HCT116 (cell line): ENCODE results near the gene SEC14L1. TPM values are rescaled to one million over a fixed set of nuclear protein-coding genes. Genes with fewer than 3 reads are reported as not detected.

Experiments used
- ATAC-seq: fragments of 200-7000 bp; cut with Tn5 transposase; 2 replicates; pipeline ENCODE4 v1.9.1; 2020; ENCODE audit warnings: mild to moderate bottlenecking, moderate library complexity
- BruUV-seq: library from RNA; stranded (reverse); fragments of 400-500 nt; replicated peaks from 2 replicates; lab custom pipeline; 2021; lab: Mats Ljungman, UMichigan
- CTCF ChIA-PET: fragments of 300-600 bp; sonication (Branson Sonifier 250); formaldehyde crosslinking; loops from one replicate; lab custom pipeline; 2021; ENCODE audit warnings: antibody characterized with exemption; lab: Charles Lee
- POLR2A ChIA-PET: fragments of 300-600, 350-600 bp; sonication (Branson Sonifier 250); formaldehyde crosslinking; loops from one replicate; lab custom pipeline; 2021; ENCODE audit warnings: antibody characterized with exemption; lab: Charles Lee
- RAD21 ChIA-PET, 2 experiments: fragments of 300-600 bp; sonication (Branson Sonifier 250); formaldehyde crosslinking; loops; one replicate each; lab custom pipeline; 2023; ENCODE audit warnings: low total read pairs in 2 of 2; ENCODE audit not compliant: uncharacterized antibody in 2 of 2, unreplicated experiment in 2 of 2, low non-redundant PET in 1 of 2; lab: Charles Lee
- DNase-seq: peaks from one replicate; pipeline ENCODE4 v3.0.0-alpha.2; 2010; ENCODE audit warnings: low read depth, low spot score
- H2AFZ ChIP-seq: fragments of 200-600 bp; shearing (Covaris generic), sonication (generic); 2 replicates; pipeline ENCODE4 v1.6.1; 2017; ENCODE audit warnings: low read depth, mixed run types, mixed read lengths, antibody characterized with exemption, low read length; ENCODE audit not compliant: poor library complexity, severe bottlenecking
- H3K27ac ChIP-seq: 2 replicates; pipeline ENCODE4 v1.5.1; 2012; ENCODE audit warnings: low read depth, low read length
- H3K27me3 ChIP-seq: fragments of 200-600 bp; sonication (generic); 2 replicates; pipeline ENCODE4 v1.6.1; 2016; ENCODE audit warnings: mixed run types, low read length, mixed read lengths; ENCODE audit not compliant: insufficient read depth
- H3K36me3 ChIP-seq, 2 experiments: fragments of 200-500 bp in 1 of 2; fragments of 200-600 bp in 1 of 2; sonication (Bioruptor generic) in 1 of 2; sonication (generic) in 1 of 2; 2 replicates each; pipeline versions ENCODE4 v1.5.1 to v1.6.1; 2014 to 2016; ENCODE audit warnings: low read length in 2 of 2, inconsistent platforms in 1 of 2, mixed read lengths in 1 of 2, mixed run types in 1 of 2; ENCODE audit not compliant: insufficient read depth in 2 of 2, control insufficient read depth in 1 of 2
- H3K4me1 ChIP-seq, 2 experiments: fragments of 200-600 bp in 1 of 2; sonication (generic) in 1 of 2; 2 replicates each; pipeline versions ENCODE4 v1.5.1 to v1.6.1; 2012 to 2017; ENCODE audit warnings: low read length in 2 of 2, inconsistent platforms in 1 of 2, mild to moderate bottlenecking in 1 of 2, mixed read lengths in 1 of 2, mixed run types in 1 of 2, moderate library complexity in 1 of 2; ENCODE audit not compliant: insufficient read depth in 2 of 2, control insufficient read depth in 1 of 2
- H3K4me2 ChIP-seq: fragments of 200-600 bp; sonication (generic); 2 replicates; pipeline ENCODE4 v1.6.1; 2017; ENCODE audit warnings: mixed run types, low read length, mixed read lengths
- H3K4me3 ChIP-seq, 2 experiments: fragments of 200-600 bp in 1 of 2; sonication (generic) in 1 of 2; replicated peaks in 1 of 2; 2 replicates each; pipeline ENCODE4 v1.5.1; 2011 to 2016; ENCODE audit warnings: low read length in 2 of 2, control low read depth in 1 of 2, low read depth in 1 of 2, mild to moderate bottlenecking in 1 of 2, mixed read lengths in 1 of 2, mixed run types in 1 of 2
- H3K79me2 ChIP-seq: fragments of 200-600 bp; sonication (generic); 2 replicates; pipeline ENCODE4 v1.6.1; 2017; ENCODE audit warnings: mild to moderate bottlenecking, mixed run types, low read length, moderate library complexity, mixed read lengths; ENCODE audit not compliant: insufficient read depth
- H3K9ac ChIP-seq: fragments of 200-600 bp; sonication (generic); 2 replicates; pipeline ENCODE4 v1.6.1; 2016; ENCODE audit warnings: low read length, mixed read lengths
- H3K9me2 ChIP-seq: fragments of 200-600 bp; sonication (generic), shearing (Covaris generic); 2 replicates; pipeline ENCODE4 v1.6.1; 2017; ENCODE audit warnings: mixed run types, mild to moderate bottlenecking, moderate library complexity; ENCODE audit not compliant: insufficient read depth
- H3K9me3 ChIP-seq, 2 experiments: fragments of 200-500 bp in 1 of 2; fragments of 200-600 bp in 1 of 2; sonication (Bioruptor generic) in 1 of 2; sonication (generic) in 1 of 2; 2 replicates each; pipeline ENCODE4 v1.6.1; 2014 to 2017; ENCODE audit warnings: low read length in 2 of 2, mixed read lengths in 2 of 2, inconsistent platforms in 1 of 2, low read depth in 1 of 2, mild to moderate bottlenecking in 1 of 2, mixed run types in 1 of 2, moderate library complexity in 1 of 2; ENCODE audit not compliant: control insufficient read depth in 1 of 2, insufficient read depth in 1 of 2
- H4K20me1 ChIP-seq: fragments of 200-600 bp; sonication (generic), shearing (Covaris generic); 2 replicates; pipeline ENCODE4 v1.6.1; 2017; ENCODE audit warnings: mixed run types, mild to moderate bottlenecking, moderate library complexity; ENCODE audit not compliant: insufficient read depth
- CEBPB ChIP-seq: IDR thresholded peaks from 2 replicates; pipeline ENCODE4 v1.6.1; 2012; ENCODE audit warnings: low read depth
- CTCF ChIP-seq, 3 experiments: fragments of 200-600 bp in 1 of 3; sonication (generic) in 1 of 3; IDR thresholded peaks in 2 of 3; conservative IDR thresholded peaks in 1 of 3; 2 replicates each; pipeline ENCODE4 v1.5.1; 2012 to 2017; ENCODE audit warnings: low read depth in 2 of 3, low read length in 2 of 3, antibody characterized with exemption in 1 of 3, borderline replicate concordance in 1 of 3, control low read depth in 1 of 3, mild to moderate bottlenecking in 1 of 3, mixed read lengths in 1 of 3, mixed run types in 1 of 3, moderate library complexity in 1 of 3; ENCODE audit not compliant: insufficient read depth in 1 of 3
- EGR1 ChIP-seq: IDR thresholded peaks from 2 replicates; pipeline ENCODE4 v1.6.1; 2012; ENCODE audit warnings: low read depth
- EZH2 ChIP-seq: fragments of 200-600 bp; sonication (generic); IDR thresholded peaks from 2 replicates; pipeline ENCODE4 v1.6.1; 2017; ENCODE audit warnings: antibody characterized with exemption, mixed run types
- FOSL1 ChIP-seq: IDR thresholded peaks from 2 replicates; pipeline ENCODE4 v1.6.1; 2012; ENCODE audit warnings: low read depth
- JUND ChIP-seq: IDR thresholded peaks from 2 replicates; pipeline ENCODE4 v1.6.1; 2012
- POLR2A ChIP-seq: IDR thresholded peaks from 2 replicates; pipeline ENCODE4 v1.7.0; 2011; ENCODE audit warnings: borderline replicate concordance; ENCODE audit not compliant: insufficient read depth, insufficient read length; ENCODE audit errors: extremely low read depth
- POLR2AphosphoS5 ChIP-seq: IDR thresholded peaks from 2 replicates; pipeline ENCODE4 v1.6.1; 2011; ENCODE audit warnings: mild to moderate bottlenecking, low read depth, low read length, moderate library complexity
- SP1 ChIP-seq: IDR thresholded peaks from 2 replicates; pipeline ENCODE4 v1.6.1; 2012; ENCODE audit warnings: low read depth
- SRF ChIP-seq: IDR thresholded peaks from 2 replicates; pipeline ENCODE4 v1.6.1; 2012; ENCODE audit warnings: low read depth
- TCF7L2 ChIP-seq: IDR thresholded peaks from 2 replicates; pipeline ENCODE4 v1.7.0; 2011; ENCODE audit warnings: borderline replicate concordance, inconsistent platforms; ENCODE audit not compliant: insufficient read depth, insufficient read length; ENCODE audit errors: extremely low read depth
- ZFX ChIP-seq: fragments of 450-650 bp; IDR thresholded peaks from 2 replicates; pipeline ENCODE4 v1.6.1; 2017
- ZNF274 ChIP-seq: fragments of 200-500 bp; sonication (Bioruptor generic); IDR thresholded peaks from 2 replicates; pipeline ENCODE4 v1.6.1; 2014; ENCODE audit warnings: mild to moderate bottlenecking, low read depth, low read length, inconsistent platforms
- intact Hi-C: fragments of 100-400 bp; cut with micrococcal nuclease; formaldehyde crosslinking; loops from 2 replicates; pipeline ENCODE4 v1.10.0; 2022
- total RNA-seq: library from RNA; stranded (reverse); gene quantifications from one replicate; pipeline ENCODE4 v1.2.1, GENCODE V29; 2021; ENCODE audit not compliant: unreplicated experiment
- TF ChIP-seq, protein P1 (sequence below): IDR thresholded peaks from 2 replicates; pipeline ENCODE4 v1.6.1; 2012

Gene SEC14L1
- total RNA-seq, 1 experiment from 2014 or later, result 59.7 TPM

GRCh38 chr17:77229786-77230435 is 89.1 kb downstream of the SEC14L1 start:
- RAD21 ChIA-PET, result no interaction called here
- Histone ChIP-seq H3K9ac (no peak overlapping the region), H3K4me2 (no peak overlapping the region), H3K27me3 (no peaks in the 10 kb centered on the region), H3K79me2 (no peaks in the 10 kb centered on the region), H3K9me3 (peaks cover 0 to 4% of the 10 kb centered on the region in 2 experiments; a peak in 1 of 4 replicates), H3K4me3 (no peak overlapping the region), H4K20me1 (no peaks in the 10 kb centered on the region), H3K36me3 (no peaks in the 10 kb centered on the region), H2AFZ (no peak overlapping the region), H3K4me1 (peaks cover 0 to 9% of the 10 kb centered on the region in 2 experiments; a peak in 2 of 4 replicates), H3K9me2 (no peaks in the 10 kb centered on the region), H3K27ac (no peak overlapping the region)
- BruUV-seq, result no TSS peak
- POLR2A ChIA-PET, result no interaction called here
- TF ChIP-seq EZH2 (no peak), JUND (no peak), TCF7L2 (no peak), SRF (no peak), POLR2AphosphoS5 (no peak), SP1 (no peak), CTCF (IDR thresholded peaks at IDR 0.05 in 2 of 3, conservative IDR thresholded peaks at IDR 0.05 in 1 of 3; ENCODE audit: borderline replicate concordance in 1 of 3, insufficient read depth in 1 of 3, low read depth in 2 of 3, low read length in 2 of 3) (no peak), FOSL1 (no peak), ZFX (no peak), EGR1 (no peak), CEBPB (no peak), POLR2A (no peak), ZNF274 (no peak)
- TF ChIP-seq, protein P1, sequence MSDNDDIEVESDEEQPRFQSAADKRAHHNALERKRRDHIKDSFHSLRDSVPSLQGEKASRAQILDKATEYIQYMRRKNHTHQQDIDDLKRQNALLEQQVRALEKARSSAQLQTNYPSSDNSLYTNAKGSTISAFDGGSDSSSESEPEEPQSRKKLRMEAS, result no peak
- ATAC-seq (no peak), DNase-seq (no peak)
- intact Hi-C loops, result no loop called here
- CTCF ChIA-PET, result no interaction called here
